ENCODE results near the gene CTSA. TPM values are rescaled to one million over a fixed set of nuclear protein-coding genes. Genes with fewer than 3 reads are reported as not detected.

CTSA gene
- total RNA-seq, 1 experiment from 2014 or later: 123 TPM

DNA sequence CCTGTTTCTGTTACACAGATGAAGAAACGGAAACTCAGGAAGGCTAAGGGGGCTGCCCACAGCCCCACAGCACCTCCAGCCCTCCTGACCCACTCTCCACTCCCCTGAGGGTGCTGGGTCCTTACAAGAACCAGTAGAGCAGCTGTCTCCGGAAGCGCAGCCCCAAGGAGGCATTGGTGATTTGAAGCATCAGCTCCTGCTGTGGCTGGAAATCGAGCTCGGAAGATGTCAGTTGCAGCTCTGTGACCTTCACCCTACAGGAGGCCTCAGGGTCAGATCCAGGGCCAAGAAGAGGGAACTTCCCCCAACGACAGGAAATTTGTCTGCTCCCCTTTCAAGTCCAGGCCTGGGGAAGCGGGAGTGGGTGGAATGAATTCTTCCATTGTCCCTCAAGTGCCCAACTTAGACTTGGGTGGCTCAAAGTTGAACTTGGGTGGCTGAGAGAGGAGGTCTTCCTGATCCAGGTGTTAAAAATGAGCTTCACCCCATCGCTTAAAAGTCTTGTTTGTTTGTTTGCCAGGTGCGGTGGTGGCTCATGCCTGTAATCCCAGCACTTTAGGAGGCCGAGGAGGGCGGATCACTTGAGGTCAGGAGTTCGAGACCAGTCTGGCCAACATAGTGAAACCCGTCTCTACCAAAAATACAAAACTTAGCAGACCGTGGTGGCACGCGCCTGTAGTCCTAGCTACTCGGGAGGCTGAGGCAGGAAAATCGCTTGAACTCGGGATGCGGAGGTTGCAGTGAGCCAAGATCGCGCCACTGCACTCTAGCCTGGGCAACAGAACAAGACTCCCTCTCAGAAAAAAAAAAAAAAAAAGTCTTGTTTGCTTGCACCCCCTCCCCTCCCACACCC, 18.9 kb downstream of the CTSA start:
- Histone ChIP-seq H3K27ac (no peak overlapping the region), H2AFZ (no peak overlapping the region), H3K4me1 (replicated peaks; ENCODE audit: insufficient read depth) (peaks cover 29% of the 10 kb centered on the region), H3K36me3 (ENCODE audit: low read depth) (0 out of 2 replicates have a peak, but pooled peaks cover 5% of the 10 kb centered on the region), H3K79me2 (ENCODE audit: low read depth) (peaks cover 6% of the 10 kb centered on the region), H3F3A (ENCODE audit: insufficient read depth, low read depth) (peaks cover 35% of the 10 kb centered on the region), H3K9me2 (ENCODE audit: insufficient read depth) (no peaks in the 10 kb centered on the region), H3K9me3 (ENCODE audit: insufficient read depth, low read depth) (no peaks in the 10 kb centered on the region), H3K4me2 (peak overlapping the region; percentile 14; the same call in 1 of the 2 replicates), H4K20me1 (ENCODE audit: insufficient read depth) (peaks cover 9% of the 10 kb centered on the region), H3K27me3 (ENCODE audit: insufficient read depth, low read depth) (no peaks in the 10 kb centered on the region), H3K4me3 (no peak overlapping the region)
- CTCF ChIA-PET: interaction anchor here (0.6 kb wide), 1 partner anchor 837 kb away, joined by 5 read pairs; no protein-coding TSS in a partner anchor
- TF ChIP-seq, protein P1, sequence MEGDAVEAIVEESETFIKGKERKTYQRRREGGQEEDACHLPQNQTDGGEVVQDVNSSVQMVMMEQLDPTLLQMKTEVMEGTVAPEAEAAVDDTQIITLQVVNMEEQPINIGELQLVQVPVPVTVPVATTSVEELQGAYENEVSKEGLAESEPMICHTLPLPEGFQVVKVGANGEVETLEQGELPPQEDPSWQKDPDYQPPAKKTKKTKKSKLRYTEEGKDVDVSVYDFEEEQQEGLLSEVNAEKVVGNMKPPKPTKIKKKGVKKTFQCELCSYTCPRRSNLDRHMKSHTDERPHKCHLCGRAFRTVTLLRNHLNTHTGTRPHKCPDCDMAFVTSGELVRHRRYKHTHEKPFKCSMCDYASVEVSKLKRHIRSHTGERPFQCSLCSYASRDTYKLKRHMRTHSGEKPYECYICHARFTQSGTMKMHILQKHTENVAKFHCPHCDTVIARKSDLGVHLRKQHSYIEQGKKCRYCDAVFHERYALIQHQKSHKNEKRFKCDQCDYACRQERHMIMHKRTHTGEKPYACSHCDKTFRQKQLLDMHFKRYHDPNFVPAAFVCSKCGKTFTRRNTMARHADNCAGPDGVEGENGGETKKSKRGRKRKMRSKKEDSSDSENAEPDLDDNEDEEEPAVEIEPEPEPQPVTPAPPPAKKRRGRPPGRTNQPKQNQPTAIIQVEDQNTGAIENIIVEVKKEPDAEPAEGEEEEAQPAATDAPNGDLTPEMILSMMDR (conservative IDR thresholded peaks at IDR 0.05): no peak
- TF ChIP-seq EZH2 (IDR thresholded peaks at IDR 0.05; ENCODE audit: low read depth): no peak
- no peak for DNase-seq
- intact Hi-C loops (cut with micrococcal nuclease; ENCODE audit: unreplicated experiment): loop anchor here (2.0 kb wide), 1 partner anchor 25 kb away; the partner anchor contains the start of gene PCIF1
- POLR2A ChIA-PET (ENCODE audit: unreplicated experiment): interaction anchor here (0.6 kb wide), 1 partner anchor 135 kb away, joined by 4 read pairs; no protein-coding TSS in a partner anchor
- BruUV-seq (replicated peaks): TSS peak; percentile 9

DNA sequence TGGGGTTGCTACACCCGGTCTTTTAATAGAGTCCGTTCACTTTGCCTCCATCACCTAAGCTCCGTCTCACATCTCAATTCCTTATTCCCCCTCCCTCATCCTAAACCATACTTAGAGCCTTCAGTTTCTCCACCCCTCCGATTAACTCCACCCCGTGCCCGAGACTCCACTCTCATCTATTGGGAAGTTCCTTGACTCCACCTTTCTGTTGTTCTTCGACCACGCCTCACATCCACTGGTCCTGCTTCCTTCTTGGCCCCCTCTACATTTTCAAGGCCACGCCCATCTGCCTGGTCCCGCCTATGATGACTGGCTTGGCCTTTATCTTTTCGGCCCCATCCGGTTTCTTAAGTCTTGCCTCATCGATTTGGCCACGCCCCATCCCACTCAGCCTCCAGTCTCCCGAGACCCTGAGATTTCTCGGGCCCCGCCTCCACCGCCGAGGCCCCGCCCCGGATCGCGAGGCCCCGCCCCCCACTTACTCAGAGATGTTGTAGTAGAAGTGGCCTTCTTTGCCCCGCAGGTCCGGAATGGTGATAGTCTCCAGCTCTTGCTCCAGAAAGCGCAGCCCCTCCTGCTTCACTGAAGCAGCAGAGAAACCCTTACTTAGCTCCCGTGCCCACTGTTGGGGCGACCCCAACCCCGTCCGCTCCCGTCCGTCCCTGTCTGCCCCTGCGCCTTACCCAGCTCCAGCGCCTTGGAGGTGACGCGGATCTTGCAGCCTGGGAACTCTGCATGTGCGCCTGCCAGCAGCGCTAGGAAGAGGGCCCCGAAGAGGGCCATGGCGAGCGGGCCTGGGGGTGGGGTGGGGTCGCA, 19.7 kb downstream of the CTSA start:
- H4K20me1 ChIP-seq (ENCODE audit: insufficient read depth): peaks cover 4% of the 10 kb centered on the region; the same call in 1 of the 2 replicates
- intact Hi-C loops (cut with micrococcal nuclease; ENCODE audit: unreplicated experiment): loop anchor here (2.0 kb wide), 1 partner anchor 24 kb away; the partner anchor contains the start of gene PCIF1
- H3K9me3 ChIP-seq (ENCODE audit: insufficient read depth, low read depth): no peaks in the 10 kb centered on the region
- peak overlapping the region; percentile 77 for H3K4me2 ChIP-seq
- no peak for TF ChIP-seq EZH2 (IDR thresholded peaks at IDR 0.05; ENCODE audit: low read depth)
- TF ChIP-seq, protein P1 (conservative IDR thresholded peaks at IDR 0.05): no peak
- H2AFZ ChIP-seq: peak overlapping the region; percentile 66
- DNase-seq: peak; percentile 98 to 100
- TSS peak; percentile 99 for BruUV-seq (replicated peaks)
- H3K27ac ChIP-seq: peak overlapping the region; percentile 38
- H3K36me3 ChIP-seq (ENCODE audit: low read depth): 0 out of 2 replicates have a peak, but pooled peaks cover 4% of the 10 kb centered on the region
- H3K4me1 ChIP-seq (replicated peaks; ENCODE audit: insufficient read depth): peaks cover 22% of the 10 kb centered on the region
- peaks cover 27% of the 10 kb centered on the region for H3F3A ChIP-seq (ENCODE audit: insufficient read depth, low read depth)
- ChIA-PET POLR2A (ENCODE audit: unreplicated experiment) (interaction anchor here (0.6 kb wide), 1 partner anchor 136 kb away, joined by 4 read pairs; no protein-coding TSS in a partner anchor), CTCF (interaction anchor here (0.6 to 0.7 kb wide), 2 partner anchors 51 to 838 kb away, joined by 5 to 6 read pairs; no protein-coding TSS in a partner anchor)
- peaks cover 6% of the 10 kb centered on the region for H3K79me2 ChIP-seq (ENCODE audit: low read depth)
- peak overlapping the region; percentile 63 for H3K4me3 ChIP-seq
- H3K27me3 ChIP-seq (ENCODE audit: insufficient read depth, low read depth): no peaks in the 10 kb centered on the region
- no peaks in the 10 kb centered on the region for H3K9me2 ChIP-seq (ENCODE audit: insufficient read depth)

All from PC-9 (cell line).